ENCODE measurements around the gene GAGE12D.
"Not testable (repeated sequence)": the region's sequence is repeated elsewhere in the genome, so short reads cannot be mapped to it uniquely, and the experiment has no call there.

GRCh38 chrX:49531877-49532276 lies 9.7 kb upstream of the GAGE12D start, which contains the start of gene GAGE12C:
- TF ChIP-seq CTCF (tag by site-specific recombination; IDR thresholded peaks at IDR 0.05); ZNF274 (IDR thresholded peaks at IDR 0.05; ENCODE audit: low read length); ZNF274 (tag by site-specific recombination; IDR thresholded peaks at IDR 0.05; ENCODE audit: borderline replicate concordance); EGR2 (tag by site-specific recombination; IDR thresholded peaks at IDR 0.05; ENCODE audit: low read depth); KLF8 (tag by site-specific recombination; IDR thresholded peaks at IDR 0.05); ZBTB21 (tag by site-specific recombination; IDR thresholded peaks at IDR 0.05): not testable (repeated sequence)

Measured in HEK293 (cell line).